GM23248 (cell line): Measurements from ENCODE around the gene SDCCAG8. TPM values are rescaled to one million over a fixed set of nuclear protein-coding genes. Genes with fewer than 3 reads are reported as not detected.

Experiments used
- DNase-seq: peaks from one replicate; pipeline ENCODE4 v3.0.0-alpha.2; 2015
- H2AFZ ChIP-seq: fragments of 200-600 bp; sonication (generic); 2 replicates; pipeline ENCODE4 v1.6.1; 2016; ENCODE audit warnings: antibody characterized with exemption
- H3F3A ChIP-seq: fragments of 200-600 bp; sonication (generic); 2 replicates; pipeline ENCODE4 v1.6.1; 2016; ENCODE audit warnings: mild to moderate bottlenecking, antibody characterized with exemption, mixed run types; ENCODE audit not compliant: insufficient read depth
- H3K27ac ChIP-seq: fragments of 200-600 bp; sonication (generic); 2 replicates; pipeline ENCODE4 v1.5.1; 2016; ENCODE audit warnings: mild to moderate bottlenecking
- H3K27me3 ChIP-seq: fragments of 200-600 bp; sonication (generic); replicated peaks from 2 replicates; pipeline ENCODE4 v1.6.1; 2016; ENCODE audit warnings: mild to moderate bottlenecking; ENCODE audit not compliant: insufficient read depth
- H3K36me3 ChIP-seq: fragments of 200-600 bp; sonication (generic); 2 replicates; pipeline ENCODE4 v1.6.1; 2016; ENCODE audit warnings: low read depth, mild to moderate bottlenecking
- H3K4me1 ChIP-seq: fragments of 200-600 bp; sonication (generic); 2 replicates; pipeline ENCODE4 v1.6.1; 2016; ENCODE audit warnings: mild to moderate bottlenecking; ENCODE audit not compliant: insufficient read depth
- H3K4me2 ChIP-seq: fragments of 200-600 bp; sonication (generic); one replicate; pipeline ENCODE4 v1.6.1; 2016; ENCODE audit warnings: mild to moderate bottlenecking; ENCODE audit not compliant: unreplicated experiment
- H3K4me3 ChIP-seq: fragments of 200-600 bp; sonication (generic); 2 replicates; pipeline ENCODE4 v1.5.1; 2016; ENCODE audit warnings: mild to moderate bottlenecking
- H3K79me2 ChIP-seq: fragments of 200-600 bp; sonication (generic); 2 replicates; pipeline ENCODE4 v1.6.1; 2016; ENCODE audit warnings: mild to moderate bottlenecking; ENCODE audit not compliant: insufficient read depth
- H3K9ac ChIP-seq: fragments of 200-600 bp; sonication (generic); 2 replicates; pipeline ENCODE4 v1.6.1; 2016; ENCODE audit warnings: mild to moderate bottlenecking
- H3K9me2 ChIP-seq: fragments of 200-600 bp; sonication (generic); 2 replicates; pipeline ENCODE4 v1.6.1; 2016; ENCODE audit warnings: mixed run types, mild to moderate bottlenecking, moderate library complexity; ENCODE audit not compliant: insufficient read depth
- H3K9me3 ChIP-seq: fragments of 200-600 bp; sonication (generic); one replicate; pipeline ENCODE4 v1.6.1; 2017; ENCODE audit warnings: low read depth
- H4K20me1 ChIP-seq: fragments of 200-600 bp; sonication (generic); 2 replicates; pipeline ENCODE4 v1.6.0; 2016; ENCODE audit not compliant: insufficient read depth
- EZH2 ChIP-seq: fragments of 200-600 bp; sonication (generic); IDR thresholded peaks from 2 replicates; pipeline ENCODE4 v1.6.1; 2018; ENCODE audit warnings: antibody characterized with exemption, mild to moderate bottlenecking; ENCODE audit not compliant: insufficient read depth, poor library complexity, severe bottlenecking
- EZH2phosphoT487 ChIP-seq: fragments of 200-600 bp; sonication (generic); IDR thresholded peaks from 2 replicates; pipeline ENCODE4 v1.6.1; 2018; ENCODE audit warnings: antibody characterized with exemption, moderate library complexity, mild to moderate bottlenecking, low read depth; ENCODE audit not compliant: insufficient read depth
- WGBS, 2 experiments: methylation state at CpG; one replicate each; pipeline ENCODE4 v1.1.6; 2015 to 2017; ENCODE audit warnings: low lambda C conversion rate in 2 of 2, low coverage in 1 of 2; ENCODE audit errors: missing lambda C conversion rate in 2 of 2; 5-methylcytosine and 5-hydroxymethylcytosine counted together
- in situ Hi-C: fragments of 300-500 bp; cut with MboI; formaldehyde crosslinking; loops from 2 replicates; pipeline ENCODE4 v1.15.0; 2020
- polyA plus RNA-seq: library from polyadenylated mRNA; unstranded; fragments of >200 nt; fragmentation: Nextera tagmentation; extraction: Ambion mirVana; gene quantifications from 2 replicates; pipeline ENCODE4 v1.2.1, GENCODE V29; 2016
- total RNA-seq: library from RNA; depleted of rRNA; stranded (reverse); fragments of >200 nt; shearing (Covaris generic); gene quantifications from 2 replicates; pipeline ENCODE4 v1.2.3, GENCODE V29; 2014

Gene SDCCAG8
- total and polyA plus RNA-seq, 2 experiments from 2014 or later, result 29.4 to 45.3 TPM

DNA sequence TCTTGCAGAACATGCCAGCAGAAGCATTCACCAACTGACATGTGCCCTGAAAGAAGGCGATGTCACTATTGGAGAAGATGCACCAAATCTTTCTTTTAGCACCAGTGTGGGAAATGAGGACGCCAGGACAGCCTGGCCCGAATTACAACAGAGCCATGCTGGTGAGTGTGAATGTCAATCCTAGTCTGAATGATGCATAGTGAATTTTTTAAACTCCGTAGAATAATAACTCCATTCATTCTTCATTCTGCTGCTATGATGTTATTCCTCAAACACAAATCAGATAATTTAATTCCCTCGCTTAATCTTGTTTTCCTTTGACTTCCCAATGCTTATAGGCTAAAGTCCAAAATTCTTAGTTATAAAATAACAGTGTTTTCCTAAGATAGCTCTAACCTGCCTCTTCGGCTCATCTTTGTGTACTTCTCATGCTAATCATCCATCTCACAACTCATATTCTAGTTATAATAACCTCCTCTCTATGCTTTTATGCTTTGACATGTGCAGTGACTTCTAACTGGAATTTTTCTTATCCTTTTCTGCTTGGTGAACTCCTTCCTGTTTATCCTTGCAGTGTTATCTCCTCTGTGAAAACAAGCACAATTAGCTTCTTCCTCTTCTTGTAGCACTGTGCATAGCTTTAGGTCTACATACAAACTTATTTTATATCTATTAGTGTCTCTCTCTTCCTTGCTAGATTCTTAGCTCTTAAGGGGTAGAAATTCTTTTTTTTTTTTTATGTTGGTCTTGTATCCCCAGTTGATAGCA, 14.4 kb downstream of the SDCCAG8 start:
- Histone ChIP-seq H3K79me2 (peaks cover 81% of the 10 kb centered on the region), H4K20me1 (no peaks in the 10 kb centered on the region), H3K9ac (no peak overlapping the region), H3K27me3 (no peaks in the 10 kb centered on the region), H3K36me3 (peaks cover 20% of the 10 kb centered on the region), H3K9me3 (no peaks in the 10 kb centered on the region), H3K4me3 (no peak overlapping the region), H2AFZ (no peak overlapping the region), H3K4me2 (no peak overlapping the region), H3K27ac (no peak overlapping the region), H3K4me1 (peaks cover 53% of the 10 kb centered on the region), H3K9me2 (no peaks in the 10 kb centered on the region), H3F3A (peaks cover 32% of the 10 kb centered on the region)
- in situ Hi-C loops, result no loop called here
- TF ChIP-seq EZH2phosphoT487 (no peak), EZH2 (no peak)
- no peak for DNase-seq
- 97% methylated on average over 6 of the region's 6 CpGs for WGBS, 2 experiments

- no peaks in the 10 kb centered on the region for H3K9me2 ChIP-seq
- TF ChIP-seq EZH2, result no peak
- no peak for TF ChIP-seq EZH2phosphoT487
- H3K9me3 ChIP-seq, result no peaks in the 10 kb centered on the region
- 73 to 77% methylated on average over 1 of the region's 1 CpG for WGBS, 2 experiments
- in situ Hi-C loops, result no loop called here
- no peaks in the 10 kb centered on the region for H3K27me3 ChIP-seq
- H3K27ac ChIP-seq, result 0 out of 2 replicates have a peak overlapping the region, but pooled peaks have one; percentile 2
- no peak for DNase-seq
- H3K4me2 ChIP-seq, result peak overlapping the region; percentile 27
- no peak overlapping the region for H3K9ac ChIP-seq
- H2AFZ ChIP-seq, result no peak overlapping the region
- peaks cover 22% of the 10 kb centered on the region for H3F3A ChIP-seq
- no peak overlapping the region for H3K4me3 ChIP-seq
- peaks cover 41% of the 10 kb centered on the region for H3K4me1 ChIP-seq
- H3K36me3 ChIP-seq, result peaks cover 33% of the 10 kb centered on the region
- H4K20me1 ChIP-seq, result no peaks in the 10 kb centered on the region
- H3K79me2 ChIP-seq, result peaks cover 68% of the 10 kb centered on the region
Observed at GRCh38 chr1:243271996-243272395, 16.2 kb downstream of the SDCCAG8 start.

- Histone ChIP-seq H3K9ac (no peak overlapping the region), H3K27ac (0 out of 2 replicates have a peak overlapping the region, but pooled peaks have one; percentile 2), H3K36me3 (peaks cover 33% of the 10 kb centered on the region), H3K4me3 (no peak overlapping the region), H3K9me2 (no peaks in the 10 kb centered on the region), H2AFZ (no peak overlapping the region), H3K4me1 (peaks cover 40% of the 10 kb centered on the region), H3K9me3 (no peaks in the 10 kb centered on the region), H4K20me1 (no peaks in the 10 kb centered on the region), H3K79me2 (peaks cover 67% of the 10 kb centered on the region), H3K27me3 (no peaks in the 10 kb centered on the region), H3K4me2 (peak overlapping the region; percentile 27), H3F3A (peaks cover 22% of the 10 kb centered on the region)
- TF ChIP-seq EZH2 (no peak), EZH2phosphoT487 (no peak)
- no peak for DNase-seq
- in situ Hi-C loops, result no loop called here
Observed at GRCh38 chr1:243272401-243272800, 16.6 kb downstream of the SDCCAG8 start.

DNA sequence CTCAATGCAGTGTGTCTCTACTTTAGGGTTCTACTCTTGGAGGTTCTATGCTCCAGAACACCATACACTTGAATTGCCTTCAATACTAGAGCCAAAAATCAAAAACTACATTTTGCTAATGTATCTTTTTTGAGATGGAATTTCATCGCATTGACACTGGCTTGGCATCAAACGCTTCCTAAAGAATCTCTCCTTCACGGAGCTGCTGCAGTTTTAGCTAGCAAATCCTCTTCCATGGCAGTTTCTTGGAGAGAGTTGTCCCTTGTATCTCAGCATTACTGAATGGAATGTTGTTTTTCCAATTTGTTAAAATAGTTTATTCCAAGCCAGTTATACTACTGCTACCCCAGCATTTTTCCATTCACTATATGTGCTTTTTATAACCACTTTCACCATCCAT, 17.7 kb downstream of the SDCCAG8 start:
- peaks cover 11% of the 10 kb centered on the region for H3F3A ChIP-seq
- no peaks in the 10 kb centered on the region for H3K27me3 ChIP-seq
- peaks cover 72% of the 10 kb centered on the region for H3K79me2 ChIP-seq
- H3K4me1 ChIP-seq, result peaks cover 29% of the 10 kb centered on the region
- in situ Hi-C loops, result no loop called here
- TF ChIP-seq EZH2, result no peak
- no peak for TF ChIP-seq EZH2phosphoT487
- H4K20me1 ChIP-seq, result no peaks in the 10 kb centered on the region
- DNase-seq, result no peak
- H3K9me3 ChIP-seq, result no peaks in the 10 kb centered on the region
- WGBS, 2 experiments, result 95 to 96% methylated on average over 3 of the region's 3 CpGs
- H3K36me3 ChIP-seq, result peaks cover 35% of the 10 kb centered on the region
- no peak overlapping the region for H3K27ac ChIP-seq
- no peak overlapping the region for H3K4me2 ChIP-seq
- no peak overlapping the region for H3K9ac ChIP-seq
- H3K9me2 ChIP-seq, result no peaks in the 10 kb centered on the region
- H3K4me3 ChIP-seq, result no peak overlapping the region
- no peak overlapping the region for H2AFZ ChIP-seq

GRCh38 chr1:243273945-243274344, 18.1 kb downstream of the SDCCAG8 start:
- no peaks in the 10 kb centered on the region for H3K27me3 ChIP-seq
- no peaks in the 10 kb centered on the region for H4K20me1 ChIP-seq
- no peak overlapping the region for H3K4me2 ChIP-seq
- H3K36me3 ChIP-seq, result peaks cover 38% of the 10 kb centered on the region
- peaks cover 24% of the 10 kb centered on the region for H3K4me1 ChIP-seq
- H3K79me2 ChIP-seq, result peaks cover 75% of the 10 kb centered on the region
- H3K9ac ChIP-seq, result no peak overlapping the region
- H3K9me3 ChIP-seq, result no peaks in the 10 kb centered on the region
- in situ Hi-C loops, result no loop called here
- H3K27ac ChIP-seq, result no peak overlapping the region
- no peak for TF ChIP-seq EZH2phosphoT487
- TF ChIP-seq EZH2, result no peak
- no peak for DNase-seq
- no peak overlapping the region for H2AFZ ChIP-seq
- H3K4me3 ChIP-seq, result no peak overlapping the region
- H3F3A ChIP-seq, result peaks cover 6% of the 10 kb centered on the region
- no peaks in the 10 kb centered on the region for H3K9me2 ChIP-seq
- WGBS, 2 experiments, result 97 to 98% methylated on average over 2 of the region's 2 CpGs
